Ishikawa (cell line): ENCODE data around the gene LHX8.

Experiments used
- CEBPB ChIP-seq: IDR thresholded peaks from 2 replicates; pipeline ENCODE4 v1.6.1; 2012
- CREB1 ChIP-seq: IDR thresholded peaks from 2 replicates; pipeline ENCODE4 v1.6.1; 2012; ENCODE audit warnings: low read depth
- EGR1 ChIP-seq: IDR thresholded peaks from 2 replicates; pipeline ENCODE4 v1.6.1; 2012
- RAD21 ChIP-seq: IDR thresholded peaks from 2 replicates; pipeline ENCODE4 v1.6.1; 2012; ENCODE audit warnings: low read depth
- REST ChIP-seq: IDR thresholded peaks from 2 replicates; pipeline ENCODE4 v1.6.1; 2012; ENCODE audit warnings: low read depth, mild to moderate bottlenecking
- YY1 ChIP-seq: IDR thresholded peaks from 2 replicates; pipeline ENCODE4 v1.6.1; 2012; ENCODE audit warnings: low read depth

- TF ChIP-seq RAD21, result peak; percentile 75
- TF ChIP-seq EGR1, result no peak
- no peak for TF ChIP-seq CREB1
- no peak for TF ChIP-seq CEBPB
- no peak for TF ChIP-seq REST
- TF ChIP-seq YY1, result no peak
Observed at GRCh38 chr1:75203415-75204277, 69.5 kb downstream of the LHX8 start.
